Measurements from ENCODE around the gene ANKZF1.

GRCh38 chr2:219266886-219267285 lies 37.3 kb downstream of the ANKZF1 start:
- TF ChIP-seq, protein P1, sequence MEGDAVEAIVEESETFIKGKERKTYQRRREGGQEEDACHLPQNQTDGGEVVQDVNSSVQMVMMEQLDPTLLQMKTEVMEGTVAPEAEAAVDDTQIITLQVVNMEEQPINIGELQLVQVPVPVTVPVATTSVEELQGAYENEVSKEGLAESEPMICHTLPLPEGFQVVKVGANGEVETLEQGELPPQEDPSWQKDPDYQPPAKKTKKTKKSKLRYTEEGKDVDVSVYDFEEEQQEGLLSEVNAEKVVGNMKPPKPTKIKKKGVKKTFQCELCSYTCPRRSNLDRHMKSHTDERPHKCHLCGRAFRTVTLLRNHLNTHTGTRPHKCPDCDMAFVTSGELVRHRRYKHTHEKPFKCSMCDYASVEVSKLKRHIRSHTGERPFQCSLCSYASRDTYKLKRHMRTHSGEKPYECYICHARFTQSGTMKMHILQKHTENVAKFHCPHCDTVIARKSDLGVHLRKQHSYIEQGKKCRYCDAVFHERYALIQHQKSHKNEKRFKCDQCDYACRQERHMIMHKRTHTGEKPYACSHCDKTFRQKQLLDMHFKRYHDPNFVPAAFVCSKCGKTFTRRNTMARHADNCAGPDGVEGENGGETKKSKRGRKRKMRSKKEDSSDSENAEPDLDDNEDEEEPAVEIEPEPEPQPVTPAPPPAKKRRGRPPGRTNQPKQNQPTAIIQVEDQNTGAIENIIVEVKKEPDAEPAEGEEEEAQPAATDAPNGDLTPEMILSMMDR (IDR thresholded peaks at IDR 0.05): no peak
- TF ChIP-seq POLR2AphosphoS5 (IDR thresholded peaks at IDR 0.05): no peak
- TF ChIP-seq POLR2A (IDR thresholded peaks at IDR 0.05): no peak

Measured in prostate gland (tissue), 2 donors.